Endothelial cell of umbilical vein (primary cell): ENCODE measurements around the gene ZFY. TPM values are rescaled to one million over a fixed set of nuclear protein-coding genes. Genes with fewer than 3 reads are reported as not detected.

Source experiments
- BruUV-seq: library from RNA; stranded (reverse); fragments of 400-500 nt; replicated peaks from 2 replicates; lab custom pipeline; 2021; lab: Mats Ljungman, UMichigan
- CTCF ChIA-PET: fragments of 300-600, 350-600 bp; sonication (Branson Sonifier 250); formaldehyde crosslinking; loops from one replicate; lab custom pipeline; 2021; ENCODE audit warnings: antibody characterized with exemption, inconsistent platforms; lab: Charles Lee
- POLR2A ChIA-PET: fragments of 300-600, 350-600 bp; sonication (Branson Sonifier 250); formaldehyde crosslinking; loops from one replicate; lab custom pipeline; 2021; ENCODE audit warnings: antibody characterized with exemption, inconsistent platforms; lab: Charles Lee
- DNase-seq: peaks from one replicate; pipeline ENCODE4 v3.0.0-alpha.2; 2011; ENCODE audit warnings: low read depth, low spot score
- FAIRE-seq: peaks from 2 replicates; lab custom pipeline; 2011; peaks lifted over from hg19 to GRCh38; lab: Jason Lieb, UNC
- H2AFZ ChIP-seq: 2 replicates; pipeline ENCODE4 v1.6.0; 2012; ENCODE audit warnings: low read depth, low read length, control low read depth, inconsistent platforms
- H3K27ac ChIP-seq: 2 replicates; pipeline ENCODE4 v1.5.1; 2011; ENCODE audit warnings: low read depth, mild to moderate bottlenecking, control low read depth, low read length, moderate library complexity; ENCODE audit not compliant: insufficient read depth
- H3K27me3 ChIP-seq, 2 experiments: 2 replicates each; pipeline versions ENCODE4 v1.6.0 to v1.6.1; 2011; ENCODE audit warnings: low read length in 2 of 2, mixed read lengths in 1 of 2; ENCODE audit not compliant: control insufficient read depth in 2 of 2, insufficient read depth in 2 of 2
- H3K36me3 ChIP-seq, 2 experiments: 2 replicates in 1 of 2; 3 replicates in 1 of 2; pipeline ENCODE4 v1.5.1; 2011; ENCODE audit warnings: low read length in 2 of 2, mild to moderate bottlenecking in 1 of 2, moderate library complexity in 1 of 2; ENCODE audit not compliant: control insufficient read depth in 2 of 2, insufficient read depth in 2 of 2; ENCODE audit errors: extremely low read depth in 1 of 2
- H3K4me1 ChIP-seq: 3 replicates; pipeline ENCODE4 v1.5.1; 2011; ENCODE audit warnings: mild to moderate bottlenecking, low read length; ENCODE audit not compliant: control insufficient read depth, insufficient read depth; ENCODE audit errors: extremely low read depth
- H3K4me2 ChIP-seq: 2 replicates; pipeline ENCODE4 v1.6.1; 2011; ENCODE audit warnings: low read length, control low read depth, mixed read lengths; ENCODE audit not compliant: insufficient read depth
- H3K4me3 ChIP-seq, 3 experiments: fragments of 200-600 bp in 1 of 3; sonication (generic), shearing (Covaris generic) in 1 of 3; replicated peaks in 1 of 3; 2 replicates each; pipeline ENCODE4 v1.5.1; 2011 to 2016; ENCODE audit warnings: control low read depth in 3 of 3, low read length in 3 of 3, mild to moderate bottlenecking in 2 of 3, inconsistent platforms in 1 of 3, low read depth in 1 of 3, moderate library complexity in 1 of 3; ENCODE audit not compliant: insufficient read depth in 1 of 3
- H3K79me2 ChIP-seq: 2 replicates; pipeline ENCODE4 v1.6.0; 2012; ENCODE audit warnings: low read length, inconsistent platforms; ENCODE audit not compliant: control insufficient read depth, insufficient read depth
- H3K9ac ChIP-seq: replicated peaks from 2 replicates; pipeline ENCODE3; 2011; ENCODE audit warnings: low read length, control low read depth; ENCODE audit not compliant: insufficient read depth; ENCODE audit errors: extremely low read depth
- H3K9me1 ChIP-seq: replicated peaks from 3 replicates; pipeline ENCODE4 v1.6.0; 2011; ENCODE audit warnings: mild to moderate bottlenecking, low read length; ENCODE audit not compliant: control insufficient read depth, insufficient read depth; ENCODE audit errors: extremely low read depth
- H3K9me3 ChIP-seq: replicated peaks from 2 replicates; pipeline ENCODE4 v1.5.1; 2012; ENCODE audit warnings: low read length, inconsistent platforms; ENCODE audit not compliant: control insufficient read depth, insufficient read depth
- H4K20me1 ChIP-seq: replicated peaks from 2 replicates; pipeline ENCODE3; 2011; ENCODE audit warnings: mild to moderate bottlenecking, low read length; ENCODE audit not compliant: control insufficient read depth, insufficient read depth; ENCODE audit errors: extremely low read depth
- EZH2 ChIP-seq: IDR thresholded peaks from 2 replicates; pipeline ENCODE4 v1.6.1; 2012; ENCODE audit warnings: borderline replicate concordance, low read depth, mild to moderate bottlenecking, moderate library complexity, low read length, inconsistent platforms; ENCODE audit not compliant: severe bottlenecking
- FOS ChIP-seq: IDR thresholded peaks from 2 replicates; pipeline ENCODE4 v1.6.1; 2011; ENCODE audit warnings: mild to moderate bottlenecking, low read length, moderate library complexity, borderline replicate concordance; ENCODE audit not compliant: insufficient read depth
- GATA2 ChIP-seq: IDR thresholded peaks from 2 replicates; pipeline ENCODE4 v1.7.0; 2011; ENCODE audit warnings: low read depth, mild to moderate bottlenecking, moderate library complexity, mixed read lengths, low read length; ENCODE audit not compliant: insufficient read length, insufficient read depth
- JUN ChIP-seq: IDR thresholded peaks from 2 replicates; pipeline ENCODE4 v1.6.1; 2011; ENCODE audit warnings: borderline replicate concordance, low read depth; ENCODE audit not compliant: insufficient read length, insufficient read depth
- MYC ChIP-seq: IDR thresholded peaks from one replicate; pipeline ENCODE4 v1.6.1; 2011; ENCODE audit warnings: mild to moderate bottlenecking, low read depth, low read length
- POLR2A ChIP-seq: IDR thresholded peaks from 2 replicates; pipeline ENCODE4 v1.6.1; 2012; ENCODE audit warnings: low read depth, mild to moderate bottlenecking, control low read depth, low read length
- POLR2AphosphoS5 ChIP-seq: IDR thresholded peaks from 2 replicates; pipeline ENCODE4 v1.6.1; 2012; ENCODE audit warnings: low read depth, mild to moderate bottlenecking, control low read depth, low read length, moderate library complexity; ENCODE audit not compliant: insufficient read depth
- dilution Hi-C: fragments of 300-500 bp; cut with MboI; formaldehyde crosslinking; loops from one replicate; pipeline ENCODE4 v1.15.0; 2019; ENCODE audit warnings: low sequenced_read_pairs; ENCODE audit not compliant: extremely low pct_ligation_motif_present
- intact Hi-C: fragments of 100-400 bp; cut with micrococcal nuclease; formaldehyde crosslinking; loops from one replicate; pipeline ENCODE4 v1.10.0; 2022
- polyA plus RNA-seq, 4 experiments: library from polyadenylated mRNA; depleted of rRNA in 3 of 4; stranded (reverse) in 3 of 4; unstranded in 1 of 4; fragments of >200 nt; gene quantifications; 2 replicates each; pipeline versions ENCODE4 v1.2.1 to v1.2.3, GENCODE V29; 2011 to 2012; ENCODE audit warnings: missing spikeins in 1 of 4
- total RNA-seq: library from RNA; stranded (reverse); gene quantifications from 2 replicates; pipeline ENCODE4 v1.2.3, GENCODE V29; 2021
- TF ChIP-seq, protein P1 (sequence below): IDR thresholded peaks from 2 replicates; pipeline ENCODE4 v1.6.1; 2011; ENCODE audit not compliant: insufficient read depth, insufficient read length
- TF ChIP-seq, protein P2 (sequence below), 2 donors: IDR thresholded peaks; 1 replicate in 1 of 2; 2 replicates in 1 of 2; pipeline ENCODE4 v1.5.1; 2011; ENCODE audit warnings: low read length in 2 of 2, mild to moderate bottlenecking in 2 of 2, moderate library complexity in 2 of 2, control low read depth in 1 of 2, inconsistent platforms in 1 of 2, low read depth in 1 of 2; ENCODE audit not compliant: insufficient read depth in 1 of 2; ENCODE audit errors: extremely low read depth in 1 of 2

Gene ZFY
- total and polyA plus RNA-seq, 2 donors (not counting 3 experiments of a cell fraction or from before 2014, with no cell fraction given): 3.1 to 10.8 TPM

GRCh38 chrY:3019584-3019983 is 84.4 kb downstream of the ZFY start:
- H3K9me1 ChIP-seq: no peaks in the 10 kb centered on the region
- H3K4me2 ChIP-seq: no peak overlapping the region
- H2AFZ ChIP-seq: no peak overlapping the region
- H3K4me3 ChIP-seq: no peak overlapping the region
- H3K9ac ChIP-seq: no peak overlapping the region
- no peak for DNase-seq
- H4K20me1 ChIP-seq: no peaks in the 10 kb centered on the region
- H3K9me3 ChIP-seq: no peaks in the 10 kb centered on the region
- H3K36me3 ChIP-seq: no peaks in the 10 kb centered on the region
- POLR2A ChIA-PET: no interaction called here
- TF ChIP-seq POLR2AphosphoS5 (no peak), JUN (no peak), EZH2 (no peak), MYC (no peak), POLR2A (no peak), FOS (no peak), GATA2 (no peak)
- TF ChIP-seq, protein P1, sequence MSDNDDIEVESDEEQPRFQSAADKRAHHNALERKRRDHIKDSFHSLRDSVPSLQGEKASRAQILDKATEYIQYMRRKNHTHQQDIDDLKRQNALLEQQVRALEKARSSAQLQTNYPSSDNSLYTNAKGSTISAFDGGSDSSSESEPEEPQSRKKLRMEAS: no peak
- TF ChIP-seq, protein P2, sequence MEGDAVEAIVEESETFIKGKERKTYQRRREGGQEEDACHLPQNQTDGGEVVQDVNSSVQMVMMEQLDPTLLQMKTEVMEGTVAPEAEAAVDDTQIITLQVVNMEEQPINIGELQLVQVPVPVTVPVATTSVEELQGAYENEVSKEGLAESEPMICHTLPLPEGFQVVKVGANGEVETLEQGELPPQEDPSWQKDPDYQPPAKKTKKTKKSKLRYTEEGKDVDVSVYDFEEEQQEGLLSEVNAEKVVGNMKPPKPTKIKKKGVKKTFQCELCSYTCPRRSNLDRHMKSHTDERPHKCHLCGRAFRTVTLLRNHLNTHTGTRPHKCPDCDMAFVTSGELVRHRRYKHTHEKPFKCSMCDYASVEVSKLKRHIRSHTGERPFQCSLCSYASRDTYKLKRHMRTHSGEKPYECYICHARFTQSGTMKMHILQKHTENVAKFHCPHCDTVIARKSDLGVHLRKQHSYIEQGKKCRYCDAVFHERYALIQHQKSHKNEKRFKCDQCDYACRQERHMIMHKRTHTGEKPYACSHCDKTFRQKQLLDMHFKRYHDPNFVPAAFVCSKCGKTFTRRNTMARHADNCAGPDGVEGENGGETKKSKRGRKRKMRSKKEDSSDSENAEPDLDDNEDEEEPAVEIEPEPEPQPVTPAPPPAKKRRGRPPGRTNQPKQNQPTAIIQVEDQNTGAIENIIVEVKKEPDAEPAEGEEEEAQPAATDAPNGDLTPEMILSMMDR (IDR thresholded peaks at IDR 0.05; ENCODE audit: extremely low read depth in 1 of 2, insufficient read depth in 1 of 2, low read depth in 1 of 2, low read length in 2 of 2): no peak
- CTCF ChIA-PET: no interaction called here
- dilution Hi-C loops: no loop called here
- intact Hi-C loops: no loop called here
- H3K79me2 ChIP-seq: no peaks in the 10 kb centered on the region
- no peaks in the 10 kb centered on the region for H3K4me1 ChIP-seq
- no TSS peak for BruUV-seq
- FAIRE-seq: no peak
- H3K27ac ChIP-seq: no peak overlapping the region
- no peaks in the 10 kb centered on the region for H3K27me3 ChIP-seq
